ENCODE results near the gene RNF14. TPM values are rescaled to one million over a fixed set of nuclear protein-coding genes. Genes with fewer than 3 reads are reported as not detected.

Gene RNF14
- total and polyA plus RNA-seq, 2 of the 8 experiments (the other 6 are each of a cell fraction or from before 2014, with no cell fraction given): 4.7 to 20.2 TPM

- no peak for TF ChIP-seq GABPA (IDR thresholded peaks at IDR 0.05; ENCODE audit: borderline replicate concordance, insufficient read depth, low read length)
These were observed 7.4 kb upstream of the RNF14 start (continued) for GRCh38 chr5:141961466-141961865.

Measured in H1 (cell line).